ENCODE results near the gene RB1.
"Not testable (repeated sequence)": the region's sequence is repeated elsewhere in the genome, so short reads cannot be mapped to it uniquely, and the experiment has no call there.

The RB1 gene

GRCh38 chr13:48404952-48405351 lies 101.4 kb downstream of the RB1 start:
- in situ Hi-C loops (cut with HindIII; ENCODE audit: low sequenced_read_pairs) = no loop called here

- in situ Hi-C loops (cut with HindIII; ENCODE audit: low sequenced_read_pairs) = no loop called here
These were observed 102.3 kb downstream of the RB1 start for GRCh38 chr13:48405875-48406274.

- in situ Hi-C loops (cut with HindIII; ENCODE audit: low sequenced_read_pairs) = no loop called here
These were observed 106.6 kb downstream of the RB1 start for GRCh38 chr13:48410199-48410598.

- in situ Hi-C loops (cut with HindIII; ENCODE audit: low sequenced_read_pairs) = no loop called here
These were observed 107.7 kb downstream of the RB1 start for GRCh38 chr13:48411147-48411794.

GRCh38 chr13:48411841-48412531 lies 108.4 kb downstream of the RB1 start:
- in situ Hi-C loops (cut with HindIII; ENCODE audit: low sequenced_read_pairs) = no loop called here

- in situ Hi-C loops (cut with HindIII; ENCODE audit: low sequenced_read_pairs) = no loop called here
These were observed 109.4 kb downstream of the RB1 start, which contains the start of gene LPAR6 for GRCh38 chr13:48412881-48413351. TSS of gene LPAR6 (minus strand) at chr13:48413113. CDS start at chr13:48412423, 690 bp downstream.

- in situ Hi-C loops (cut with HindIII; ENCODE audit: low sequenced_read_pairs) = no loop called here
These were observed 111.0 kb downstream of the RB1 start for GRCh38 chr13:48414501-48414900.

- in situ Hi-C loops (cut with HindIII; ENCODE audit: low sequenced_read_pairs) = no loop called here
These were observed 112.0 kb downstream of the RB1 start for GRCh38 chr13:48415516-48415915.

GRCh38 chr13:48422003-48422402 lies 118.5 kb downstream of the RB1 start:
- in situ Hi-C loops (cut with HindIII; ENCODE audit: low sequenced_read_pairs) = not testable (repeated sequence)

GRCh38 chr13:48424212-48424611 lies 120.7 kb downstream of the RB1 start:
- in situ Hi-C loops (cut with HindIII; ENCODE audit: low sequenced_read_pairs) = no loop called here

- in situ Hi-C loops (cut with HindIII; ENCODE audit: low sequenced_read_pairs) = no loop called here
These were observed 122.5 kb downstream of the RB1 start for GRCh38 chr13:48426052-48426451.

GRCh38 chr13:48426755-48427298 lies 123.3 kb downstream of the RB1 start:
- in situ Hi-C loops (cut with HindIII; ENCODE audit: low sequenced_read_pairs) = not testable (repeated sequence)

- in situ Hi-C loops (cut with HindIII; ENCODE audit: low sequenced_read_pairs) = no loop called here
These were observed 125.5 kb downstream of the RB1 start for GRCh38 chr13:48429036-48429435.

GRCh38 chr13:48429886-48430285 lies 126.3 kb downstream of the RB1 start:
- in situ Hi-C loops (cut with HindIII; ENCODE audit: low sequenced_read_pairs) = no loop called here

GRCh38 chr13:48431431-48431830 lies 127.9 kb downstream of the RB1 start:
- in situ Hi-C loops (cut with HindIII; ENCODE audit: low sequenced_read_pairs) = no loop called here

GRCh38 chr13:48431987-48432615 lies 128.6 kb downstream of the RB1 start:
- in situ Hi-C loops (cut with HindIII; ENCODE audit: low sequenced_read_pairs) = no loop called here

- in situ Hi-C loops (cut with HindIII; ENCODE audit: low sequenced_read_pairs) = no loop called here
These were observed 130.6 kb downstream of the RB1 start for GRCh38 chr13:48434200-48434599.

GRCh38 chr13:48436661-48437288 lies 133.2 kb downstream of the RB1 start:
- in situ Hi-C loops (cut with HindIII; ENCODE audit: low sequenced_read_pairs) = no loop called here

GRCh38 chr13:48437371-48437770 lies 133.8 kb downstream of the RB1 start:
- in situ Hi-C loops (cut with HindIII; ENCODE audit: low sequenced_read_pairs) = no loop called here

GRCh38 chr13:48443442-48444208 lies 140.1 kb downstream of the RB1 start:
- in situ Hi-C loops (cut with HindIII; ENCODE audit: low sequenced_read_pairs) = no loop called here

Data from DLD1 (cell line).